ENCODE data around the gene LRP1B. TPM values are rescaled to one million over a fixed set of nuclear protein-coding genes. Genes with fewer than 3 reads are reported as not detected.

Gene LRP1B
- polyA plus RNA-seq, 1 donor from 2014 or later, result 12.7 TPM

DNA sequence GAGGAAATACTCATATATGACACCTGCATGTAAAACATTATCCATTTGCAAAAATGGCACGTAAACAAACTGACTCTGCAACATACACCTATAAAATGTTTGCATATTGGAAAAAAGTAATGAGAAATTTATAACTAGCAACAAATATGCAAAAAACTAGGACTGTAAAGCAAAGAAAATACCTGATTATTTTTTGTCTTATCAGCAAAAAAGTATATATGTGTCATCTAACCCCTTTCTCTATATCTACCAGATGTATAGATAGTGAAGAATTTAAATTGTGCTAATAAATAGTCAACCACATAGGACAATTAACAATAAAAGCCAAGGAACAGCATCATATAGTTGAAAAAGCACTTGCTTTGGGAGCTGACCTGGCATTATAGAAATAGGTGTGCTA lies 543.8 kb downstream of the LRP1B start:
- no peaks in the 10 kb centered on the region for H3K27me3 ChIP-seq (ENCODE audit: insufficient read depth, low read depth, low read length)
- H3K9me3 ChIP-seq (ENCODE audit: low read length), result no peaks in the 10 kb centered on the region
- H2AFZ ChIP-seq (ENCODE audit: low read depth, low read length), result no peak overlapping the region
- no peaks in the 10 kb centered on the region for H3K79me2 ChIP-seq (replicated peaks; ENCODE audit: insufficient read depth, low read length)
- no peak overlapping the region for H3K9ac ChIP-seq (ENCODE audit: low read length)
- H3K4me3 ChIP-seq (ENCODE audit: low read length), result no peak overlapping the region
- no peaks in the 10 kb centered on the region for H3F3A ChIP-seq (ENCODE audit: insufficient read depth, low read length, poor library complexity, severe bottlenecking)
- no peak overlapping the region for H3K27ac ChIP-seq (ENCODE audit: low read length)
- no peak overlapping the region for H3K4me2 ChIP-seq (ENCODE audit: low read length)
- no peaks in the 10 kb centered on the region for H4K20me1 ChIP-seq (ENCODE audit: insufficient read depth)
- H3K36me3 ChIP-seq (ENCODE audit: insufficient read depth, low read length), result no peaks in the 10 kb centered on the region
- TF ChIP-seq REST (IDR thresholded peaks at IDR 0.05; ENCODE audit: borderline replicate concordance) (no peak), CTCF (IDR thresholded peaks at IDR 0.05; ENCODE audit: poor library complexity, severe bottlenecking) (no peak), TAF1 (IDR thresholded peaks at IDR 0.05; ENCODE audit: low read depth) (no peak), RAD21 (conservative IDR thresholded peaks at IDR 0.05) (no peak), SMC3 (conservative IDR thresholded peaks at IDR 0.05; ENCODE audit: poor library complexity) (no peak), EZH2 (IDR thresholded peaks at IDR 0.05; ENCODE audit: borderline replicate concordance, insufficient read depth, low read length, poor library complexity, severe bottlenecking) (no peak), EP300 (conservative IDR thresholded peaks at IDR 0.05; ENCODE audit: poor library complexity, severe bottlenecking) (no peak), MXI1 (conservative IDR thresholded peaks at IDR 0.05; ENCODE audit: poor library complexity, severe bottlenecking) (no peak), POLR2AphosphoS5 (IDR thresholded peaks at IDR 0.05) (no peak)
- no peaks in the 10 kb centered on the region for H3K9me2 ChIP-seq (ENCODE audit: insufficient read depth, low read length)

- no peak overlapping the region for H2AFZ ChIP-seq (ENCODE audit: low read depth, low read length)
- no peaks in the 10 kb centered on the region for H3K27me3 ChIP-seq (ENCODE audit: insufficient read depth, low read depth, low read length)
- no peaks in the 10 kb centered on the region for H4K20me1 ChIP-seq (ENCODE audit: insufficient read depth)
- TF ChIP-seq CTCF (IDR thresholded peaks at IDR 0.05; ENCODE audit: poor library complexity, severe bottlenecking), result no peak
- no peak for TF ChIP-seq TAF1 (IDR thresholded peaks at IDR 0.05; ENCODE audit: low read depth)
- no peak for TF ChIP-seq SMC3 (conservative IDR thresholded peaks at IDR 0.05; ENCODE audit: poor library complexity)
- no peak for TF ChIP-seq EZH2 (IDR thresholded peaks at IDR 0.05; ENCODE audit: borderline replicate concordance, insufficient read depth, low read length, poor library complexity, severe bottlenecking)
- no peak for TF ChIP-seq EP300 (conservative IDR thresholded peaks at IDR 0.05; ENCODE audit: poor library complexity, severe bottlenecking)
- TF ChIP-seq MXI1 (conservative IDR thresholded peaks at IDR 0.05; ENCODE audit: poor library complexity, severe bottlenecking), result no peak
- TF ChIP-seq RAD21 (conservative IDR thresholded peaks at IDR 0.05), result no peak
- TF ChIP-seq POLR2AphosphoS5 (IDR thresholded peaks at IDR 0.05), result no peak
- TF ChIP-seq REST (IDR thresholded peaks at IDR 0.05; ENCODE audit: borderline replicate concordance), result no peak
- no peaks in the 10 kb centered on the region for H3K9me3 ChIP-seq (ENCODE audit: low read length)
- H3K9me2 ChIP-seq (ENCODE audit: insufficient read depth, low read length), result no peaks in the 10 kb centered on the region
- H3K36me3 ChIP-seq (ENCODE audit: insufficient read depth, low read length), result no peaks in the 10 kb centered on the region
- H3K4me2 ChIP-seq (ENCODE audit: low read length), result no peak overlapping the region
- H3K27ac ChIP-seq (ENCODE audit: low read length), result no peak overlapping the region
- no peak overlapping the region for H3K4me3 ChIP-seq (ENCODE audit: low read length)
- H3F3A ChIP-seq (ENCODE audit: insufficient read depth, low read length, poor library complexity, severe bottlenecking), result no peaks in the 10 kb centered on the region
- H3K9ac ChIP-seq (ENCODE audit: low read length), result no peak overlapping the region
- no peaks in the 10 kb centered on the region for H3K79me2 ChIP-seq (replicated peaks; ENCODE audit: insufficient read depth, low read length)
Measured at GRCh38 chr2:141582213-141582612, 548.6 kb downstream of the LRP1B start.

All from neural cell (in vitro differentiated cells).